HG02840 (cell line): Measurements from ENCODE around the gene PMEL.

ENCODE experiments used
- ATAC-seq: cut with Tn5 transposase; IDR thresholded peaks from one replicate; pipeline ENCODE4 v1.9.1; 2021; ENCODE audit warnings: mild to moderate bottlenecking, moderate library complexity, moderate number of reproducible peaks; ENCODE audit not compliant: unreplicated experiment, low FRiP score

PMEL gene

DNA sequence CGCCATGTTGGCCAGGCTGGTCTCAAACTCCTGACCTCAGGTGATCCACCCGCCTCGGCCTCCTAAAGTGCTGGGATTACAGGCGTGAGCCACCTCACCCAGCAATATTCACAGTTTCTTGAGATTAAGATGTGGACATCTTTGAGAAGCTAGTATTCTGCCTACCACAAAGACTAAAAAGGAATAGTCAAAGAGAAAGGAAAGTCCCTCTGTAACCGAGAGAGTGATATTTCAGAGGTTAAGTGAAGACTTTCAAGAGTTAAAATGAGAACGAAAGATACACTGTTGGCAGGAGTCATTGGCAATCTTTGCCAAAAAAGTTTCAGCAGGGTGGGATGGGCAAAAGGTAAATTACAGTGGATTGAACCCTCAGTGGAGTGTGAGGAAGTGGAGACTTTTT lies 19.3 kb downstream of the PMEL start:
- no peak for ATAC-seq

DNA sequence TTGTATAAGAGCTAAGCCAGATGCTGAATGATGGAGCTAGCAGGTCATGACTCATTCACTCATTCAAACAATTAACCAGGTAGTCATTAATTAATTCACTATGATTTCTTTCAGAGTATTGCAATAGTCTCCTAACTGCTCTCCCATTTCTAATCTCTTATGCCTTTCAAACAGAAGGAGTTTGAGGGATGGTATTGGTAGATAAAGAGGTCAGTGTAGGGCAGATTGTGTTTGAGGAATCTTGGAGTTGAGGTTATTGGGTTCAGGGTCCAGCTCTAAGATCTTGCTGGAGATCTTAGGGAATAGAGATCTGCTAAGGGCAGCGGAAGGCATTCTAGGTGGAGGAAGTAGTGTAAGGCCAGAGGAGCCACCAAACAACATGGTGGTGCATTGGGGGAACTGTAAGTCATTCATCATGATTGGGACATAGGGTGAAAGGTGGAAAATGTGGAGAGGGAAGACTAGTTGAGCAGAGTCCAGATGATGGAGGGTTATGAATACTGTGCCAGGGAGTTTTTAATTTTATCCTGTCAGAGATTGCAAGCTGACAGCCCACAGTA lies 23.2 kb downstream of the PMEL start:
- ATAC-seq: no peak

DNA sequence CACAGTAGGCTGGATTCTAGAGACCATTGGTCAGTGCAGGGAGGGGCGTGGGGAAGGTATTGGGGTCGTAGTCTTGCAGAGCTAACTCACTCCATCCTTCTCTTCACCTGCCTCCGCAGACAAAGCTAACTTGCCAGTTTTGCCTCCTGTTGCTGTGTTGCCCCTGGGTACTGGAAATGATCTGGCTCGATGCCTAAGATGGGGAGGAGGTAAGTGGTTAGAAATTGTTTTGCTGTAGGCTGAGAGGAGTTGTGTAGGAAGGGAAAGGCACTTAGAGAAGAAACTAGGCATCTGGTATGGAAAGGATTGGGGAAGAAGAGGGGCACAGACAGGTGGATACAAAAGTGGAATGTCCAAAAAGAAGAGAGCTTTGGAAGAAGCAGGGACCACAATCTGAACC lies 23.8 kb downstream of the PMEL start:
- no peak for ATAC-seq

DNA sequence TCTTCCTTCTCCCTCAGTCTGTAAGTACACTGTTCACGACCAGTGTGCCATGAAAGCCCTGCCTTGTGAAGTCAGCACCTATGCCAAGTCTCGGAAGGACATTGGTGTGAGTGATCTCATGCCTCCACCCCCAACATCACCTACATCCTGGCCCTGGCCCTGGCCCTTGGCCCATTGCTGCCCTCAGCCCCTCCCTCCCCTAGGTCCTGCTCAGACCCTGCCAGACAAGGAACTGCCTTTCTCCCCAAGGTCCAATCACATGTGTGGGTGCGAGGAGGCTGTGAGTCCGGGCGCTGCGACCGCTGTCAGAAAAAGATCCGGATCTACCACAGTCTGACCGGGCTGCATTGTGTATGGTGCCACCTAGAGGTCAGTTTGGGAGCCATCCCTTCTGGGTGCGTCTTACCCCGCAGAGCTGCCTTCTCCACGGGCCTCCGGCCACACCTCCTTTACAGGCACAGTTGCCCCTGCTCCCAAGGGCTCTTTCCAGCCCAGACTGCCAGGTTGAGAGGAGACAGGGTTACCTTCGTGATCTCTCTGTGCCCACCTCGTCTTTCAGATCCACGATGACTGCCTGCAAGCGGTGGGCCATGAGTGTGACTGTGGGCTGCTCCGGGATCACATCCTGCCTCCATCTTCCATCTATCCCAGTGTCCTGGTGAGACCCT lies 25.6 kb downstream of the PMEL start:
- ATAC-seq: peak; percentile 84

- no peak for ATAC-seq
Observed at GRCh38 chr12:55938826-55939501, 26.9 kb downstream of the PMEL start.

- no peak for ATAC-seq
Observed at GRCh38 chr12:55937981-55938380, 27.9 kb downstream of the PMEL start.

- ATAC-seq: no peak
Observed at GRCh38 chr12:55935738-55936151, 30.1 kb downstream of the PMEL start.

- ATAC-seq: no peak
Observed at GRCh38 chr12:55934773-55935172, 31.1 kb downstream of the PMEL start.

- ATAC-seq: no peak
Observed at GRCh38 chr12:55933799-55934742, 31.8 kb downstream of the PMEL start.

DNA sequence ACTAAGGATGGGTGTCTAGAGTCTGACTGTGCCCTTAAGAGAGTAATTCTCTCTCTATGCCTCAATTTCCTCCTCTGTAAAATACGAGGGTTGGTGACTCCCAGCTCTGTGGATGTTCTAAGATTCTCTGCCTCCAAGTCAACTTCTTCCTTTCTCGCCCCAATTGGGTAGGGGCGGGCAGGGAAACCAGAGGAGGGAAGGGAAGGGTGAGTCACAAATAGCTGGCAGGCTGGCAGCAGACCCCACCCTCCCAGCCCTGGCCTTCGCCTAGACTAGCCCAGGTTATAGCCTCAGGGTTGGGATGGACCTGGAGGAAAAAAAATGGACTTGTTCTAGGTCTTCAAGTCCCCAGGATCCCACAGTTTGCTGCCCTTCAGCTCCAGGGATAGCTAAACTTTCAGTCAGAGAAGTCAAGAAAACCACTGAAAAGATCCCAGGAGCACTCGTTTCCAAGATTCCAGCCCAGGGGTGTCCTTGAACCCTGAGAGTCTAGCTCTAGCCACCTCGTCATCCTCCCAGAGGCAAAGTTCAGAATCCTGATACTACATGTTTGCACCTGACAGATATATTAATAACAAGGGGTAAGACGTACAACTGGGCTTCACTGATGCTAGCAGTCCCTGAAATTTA lies 32.6 kb downstream of the PMEL start:
- ATAC-seq: no peak

DNA sequence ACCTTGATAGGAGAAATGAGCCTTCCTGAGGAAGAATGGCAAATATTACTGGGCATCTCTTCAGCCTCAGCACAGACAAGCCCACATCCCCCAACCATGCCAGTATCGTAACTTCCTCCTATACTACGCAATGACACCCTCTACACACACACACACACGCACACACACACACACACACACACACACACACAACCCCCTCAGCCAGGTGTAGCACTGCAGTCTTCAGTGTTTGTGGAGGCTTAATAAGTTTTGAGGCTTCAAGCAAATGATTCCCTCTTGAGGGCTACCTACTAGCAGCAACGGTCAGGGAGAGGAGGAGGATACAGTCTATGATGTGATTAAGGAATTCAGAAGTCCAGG lies 33.3 kb downstream of the PMEL start:
- no peak for ATAC-seq

GRCh38 chr12:55931780-55932550 lies 33.9 kb downstream of the PMEL start:
- no peak for ATAC-seq

DNA sequence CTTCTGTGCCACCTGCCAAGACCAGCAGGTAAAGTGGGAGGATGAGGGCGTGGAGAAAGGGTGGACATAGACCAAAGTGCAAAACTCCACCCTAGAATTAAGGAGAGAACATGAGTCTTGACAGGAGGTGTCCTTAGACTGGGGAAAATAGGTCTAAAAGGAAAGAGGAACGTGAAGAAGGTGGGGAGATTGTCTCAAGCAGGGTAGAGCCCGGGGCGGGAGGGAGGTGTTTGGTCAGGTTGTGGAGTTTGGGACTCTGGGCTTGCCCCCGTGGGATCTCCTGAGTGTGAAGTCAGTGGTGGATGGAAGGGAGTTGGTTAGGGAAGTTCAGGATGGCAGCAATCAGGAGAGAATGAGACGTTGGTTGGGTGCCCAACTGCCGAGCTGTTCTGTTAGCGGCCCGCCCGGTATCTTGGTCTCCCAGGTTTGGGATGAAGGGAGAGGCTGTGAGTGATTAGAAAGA lies 34.5 kb downstream of the PMEL start:
- no peak for ATAC-seq

DNA sequence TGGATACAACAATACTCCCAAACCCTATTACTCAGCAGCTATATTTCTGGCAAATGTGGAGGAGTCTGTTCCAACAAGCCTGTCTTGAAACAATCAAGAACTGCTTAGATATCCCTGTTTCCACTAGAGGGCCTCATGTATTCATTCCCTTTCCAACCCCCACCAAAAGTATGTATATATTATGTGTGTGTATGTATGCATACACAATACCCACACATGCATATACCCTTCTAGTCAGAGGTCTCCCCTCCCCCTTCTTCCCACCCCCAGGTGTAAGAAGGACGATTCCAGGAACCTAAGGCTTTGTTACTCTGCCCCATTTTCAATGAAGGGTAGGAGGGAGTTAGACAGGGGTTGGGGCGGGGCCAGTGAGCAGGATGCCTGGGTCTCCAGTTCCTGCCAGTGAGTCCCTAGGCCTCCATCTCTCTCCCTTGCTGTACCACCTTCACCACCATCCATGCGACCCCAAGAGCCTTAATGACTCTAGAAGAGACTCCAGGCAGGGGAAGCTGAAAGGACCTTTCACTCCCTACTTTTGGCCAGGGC lies 35.0 kb downstream of the PMEL start, which contains the start of gene DGKA:
DGKA (plus strand) TSS at position 392 of the 546 bp plus-strand sequence. CDS start 5,342 bp downstream, outside the sequence.
- no peak for ATAC-seq

- ATAC-seq: peak; percentile 27
Observed at GRCh38 chr12:55929306-55929791, 36.5 kb downstream of the PMEL start.

DNA sequence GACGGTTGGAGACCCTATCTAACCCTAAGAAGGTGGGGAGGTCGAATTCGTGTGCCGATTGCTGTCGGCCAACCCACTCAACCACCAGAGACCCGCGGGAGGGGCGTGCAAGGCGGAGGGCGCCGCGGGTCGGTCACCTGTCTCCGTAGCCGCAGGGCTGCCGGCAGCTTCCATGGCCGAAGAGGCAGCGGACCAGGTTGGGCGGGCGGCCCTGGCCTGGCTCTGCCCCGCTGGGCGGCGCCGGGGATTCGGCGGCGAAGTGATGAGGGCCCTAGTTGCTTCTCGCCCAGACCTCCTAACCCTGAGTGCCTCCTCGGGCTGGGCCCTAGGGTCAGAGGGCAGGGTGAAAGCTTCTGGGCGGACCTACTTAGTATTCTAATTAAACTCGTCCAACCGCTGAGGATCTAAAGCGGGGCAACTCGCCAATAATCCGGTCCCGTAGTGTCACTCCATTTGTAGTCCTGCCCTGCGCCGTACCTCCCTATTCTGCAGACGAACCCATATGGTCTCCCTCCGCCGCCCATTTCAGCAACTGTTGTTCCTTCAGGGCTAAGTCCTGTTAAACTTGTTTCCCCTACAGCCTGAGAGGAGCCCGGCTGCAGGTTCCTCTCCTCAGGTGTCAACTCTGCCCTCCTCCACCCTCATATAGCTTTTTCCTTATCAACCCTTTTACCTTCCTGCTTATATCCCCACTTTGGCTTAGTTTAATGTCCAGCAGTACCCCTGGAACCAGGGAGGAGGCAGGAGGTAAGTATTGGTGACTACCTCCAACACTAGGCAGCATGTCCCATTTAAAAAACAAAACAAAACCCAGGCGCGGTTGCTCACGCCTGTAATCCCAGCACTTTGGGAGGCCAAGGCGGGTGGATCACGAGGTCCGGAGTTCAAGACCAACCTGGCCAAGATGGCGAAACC lies 38.0 kb downstream of the PMEL start, which contains the start of gene PYM1:
PYM1 (minus strand) TSS at position 307 of the 915 bp plus-strand sequence; CDS start at position 174, 133 bp downstream.
- peak; percentile 23 for ATAC-seq

- ATAC-seq: peak; percentile 48
Observed at GRCh38 chr12:55926738-55927587, 38.9 kb downstream of the PMEL start.
